Mesothelial cell of epicardium (in vitro differentiated cells): ENCODE data around the gene RCE1. TPM values are rescaled to one million over a fixed set of nuclear protein-coding genes. Genes with fewer than 3 reads are reported as not detected.

Experiments
- DNase-seq, 2 experiments: peaks; one replicate each; pipeline ENCODE4 v3.0.0; 2021; ENCODE audit warnings: low spot score in 2 of 2; ENCODE audit not compliant: unreplicated experiment in 2 of 2
- H3K27ac Mint-ChIP-seq: 2 replicates; pipeline ENCODE4 v1.8.0; 2021; ENCODE audit warnings: mixed read lengths
- H3K27me3 Mint-ChIP-seq: 2 replicates; pipeline ENCODE4 v1.8.0; 2021; ENCODE audit warnings: low read depth, mixed read lengths
- H3K36me3 Mint-ChIP-seq: 2 replicates; pipeline ENCODE4 v1.8.0; 2021; ENCODE audit warnings: mixed read lengths
- H3K4me1 Mint-ChIP-seq: 2 replicates; pipeline ENCODE4 v1.8.0; 2021; ENCODE audit warnings: mixed read lengths
- H3K4me3 Mint-ChIP-seq: 2 replicates; pipeline ENCODE4 v1.8.0; 2021; ENCODE audit warnings: mild to moderate bottlenecking, moderate library complexity, mixed read lengths
- H3K9me3 Mint-ChIP-seq: 2 replicates; pipeline ENCODE4 v1.8.0; 2021; ENCODE audit warnings: mixed read lengths
- CTCF ChIP-seq: fragments of 200-600 bp; sonication (generic); IDR thresholded peaks from one replicate; pipeline ENCODE4 v1.5.0; 2021; ENCODE audit warnings: antibody characterized with exemption; ENCODE audit not compliant: unreplicated experiment
- total RNA-seq: library from RNA; stranded (reverse); gene quantifications from 3 replicates; pipeline ENCODE4 v1.2.1, GENCODE V29; 2021

RCE1 gene
- total RNA-seq, 1 donor from 2014 or later: 27.2 TPM

GRCh38 chr11:66842501-66842895 is 743 bp upstream of the RCE1 start:
- Mint-ChIP-seq H3K9me3 (no peaks in the 10 kb centered on the region), H3K27ac (peak overlapping the region; percentile 93), H3K36me3 (peaks cover 3% of the 10 kb centered on the region), H3K4me1 (peaks cover 23% of the 10 kb centered on the region), H3K4me3 (peak overlapping the region; percentile 93), H3K27me3 (no peaks in the 10 kb centered on the region)
- TF ChIP-seq CTCF: no peak
- DNase-seq: no peak

DNA sequence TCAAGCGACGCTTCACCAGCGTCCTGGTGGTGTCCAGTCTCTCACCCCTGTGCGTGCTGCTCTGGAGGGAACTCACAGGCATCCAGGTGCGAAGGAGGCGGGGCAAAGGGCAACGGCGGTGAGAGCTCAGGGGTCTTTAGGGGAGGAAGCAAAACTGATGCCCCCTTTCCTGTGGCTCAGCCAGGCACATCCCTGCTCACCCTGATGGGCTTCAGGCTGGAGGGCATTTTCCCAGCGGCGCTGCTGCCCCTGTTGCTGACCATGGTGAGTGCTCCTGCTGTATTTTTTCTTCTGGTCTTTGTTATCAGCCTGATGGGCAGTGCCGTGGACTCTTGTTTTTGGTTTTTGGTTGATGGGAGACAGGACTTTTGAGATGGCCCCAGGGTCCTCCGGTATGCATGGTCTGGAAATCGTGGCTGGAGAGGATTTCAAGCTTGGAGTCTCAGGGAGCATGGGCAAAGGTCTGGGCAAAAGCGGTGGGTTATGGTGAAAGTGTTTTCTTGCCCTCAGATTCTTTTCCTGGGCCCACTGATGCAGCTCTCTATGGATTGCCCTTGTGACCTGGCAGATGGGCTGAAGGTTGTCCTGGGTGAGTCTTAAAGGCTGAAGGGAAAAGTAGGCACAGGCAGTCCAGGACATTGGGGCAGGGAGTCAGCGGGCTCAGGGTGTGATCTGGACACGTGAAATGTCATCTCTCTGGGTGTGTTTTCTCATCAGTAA is 695 bp downstream of the RCE1 start:
- no peaks in the 10 kb centered on the region for H3K27me3 Mint-ChIP-seq
- H3K4me3 Mint-ChIP-seq: peak overlapping the region; percentile 86
- no peak for TF ChIP-seq CTCF
- peaks cover 23% of the 10 kb centered on the region for H3K4me1 Mint-ChIP-seq
- peaks cover 3% of the 10 kb centered on the region for H3K36me3 Mint-ChIP-seq
- H3K27ac Mint-ChIP-seq: peak overlapping the region; percentile 94
- DNase-seq: no peak
- no peaks in the 10 kb centered on the region for H3K9me3 Mint-ChIP-seq

DNA sequence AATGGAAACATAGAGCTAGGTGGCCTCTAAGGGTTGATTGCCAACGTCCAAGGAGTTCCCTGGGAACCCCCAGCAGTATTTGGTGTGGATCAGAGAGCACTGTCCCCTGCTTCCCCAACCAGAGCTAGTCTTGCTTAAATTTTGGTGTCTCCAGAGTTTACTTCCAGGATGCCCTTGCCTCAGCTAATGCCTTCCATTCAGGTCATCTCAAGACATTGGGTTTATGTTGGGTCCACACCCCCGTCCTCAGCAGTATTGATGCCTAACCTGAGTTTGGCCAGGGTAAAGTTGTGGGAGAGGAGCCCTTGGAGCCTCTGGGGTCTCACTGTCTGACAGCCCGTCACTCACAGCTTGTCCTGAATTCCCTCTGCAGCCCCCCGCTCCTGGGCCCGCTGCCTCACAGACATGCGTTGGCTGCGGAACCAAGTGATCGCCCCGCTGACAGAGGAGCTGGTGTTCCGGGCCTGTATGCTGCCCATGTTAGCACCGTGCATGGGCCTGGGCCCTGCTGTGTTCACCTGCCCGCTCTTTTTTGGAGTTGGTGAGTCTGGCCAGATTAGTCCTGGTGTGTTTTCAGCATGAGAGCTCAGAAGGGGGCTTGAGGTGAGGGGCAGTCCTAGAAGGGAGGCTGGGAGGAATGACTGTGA is 1.4 kb downstream of the RCE1 start:
- no peaks in the 10 kb centered on the region for H3K27me3 Mint-ChIP-seq
- peak overlapping the region; percentile 94 for H3K27ac Mint-ChIP-seq
- no peak for TF ChIP-seq CTCF
- no peak for DNase-seq
- H3K36me3 Mint-ChIP-seq: peaks cover 3% of the 10 kb centered on the region
- H3K4me3 Mint-ChIP-seq: peak overlapping the region; percentile 86
- H3K4me1 Mint-ChIP-seq: peaks cover 23% of the 10 kb centered on the region
- no peaks in the 10 kb centered on the region for H3K9me3 Mint-ChIP-seq

DNA sequence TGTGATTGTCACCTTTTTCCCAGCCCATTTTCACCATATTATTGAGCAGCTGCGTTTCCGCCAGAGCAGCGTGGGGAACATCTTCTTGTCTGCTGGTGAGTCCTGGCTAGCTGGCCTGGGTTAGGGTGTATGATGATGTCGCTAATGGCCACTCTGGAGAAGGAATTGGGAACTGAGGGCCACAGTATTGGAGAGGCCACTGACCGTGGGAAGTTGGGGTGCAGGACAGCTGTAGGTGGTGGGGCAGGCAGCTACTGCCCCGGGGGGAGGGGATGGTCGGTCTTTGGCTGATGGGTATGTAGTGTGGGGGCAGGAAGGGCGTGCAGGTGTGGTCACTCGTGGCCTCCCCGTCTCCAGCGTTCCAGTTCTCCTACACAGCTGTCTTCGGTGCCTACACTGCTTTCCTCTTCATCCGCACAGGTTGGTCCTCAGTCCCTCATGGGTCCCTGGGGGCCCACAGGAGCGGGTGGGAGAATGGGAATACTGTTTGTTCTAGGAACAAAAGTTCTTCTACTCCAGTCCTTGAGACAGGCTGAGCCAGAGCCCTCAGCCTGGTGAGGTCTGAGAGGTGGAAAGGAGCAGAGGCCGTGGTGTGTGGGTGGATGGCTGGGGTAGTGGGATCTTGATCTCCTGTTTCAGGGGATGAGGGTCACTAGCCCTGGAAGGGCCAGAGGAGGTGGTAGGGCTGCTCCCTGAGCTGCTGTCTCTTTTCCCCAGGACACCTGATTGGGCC is 2.1 kb downstream of the RCE1 start:
- TF ChIP-seq CTCF: no peak
- peaks cover 3% of the 10 kb centered on the region for H3K36me3 Mint-ChIP-seq
- H3K4me1 Mint-ChIP-seq: peaks cover 23% of the 10 kb centered on the region
- H3K4me3 Mint-ChIP-seq: peak overlapping the region; percentile 86
- H3K9me3 Mint-ChIP-seq: no peaks in the 10 kb centered on the region
- H3K27me3 Mint-ChIP-seq: no peaks in the 10 kb centered on the region
- no peak for DNase-seq
- H3K27ac Mint-ChIP-seq: peak overlapping the region; percentile 94

GRCh38 chr11:66845876-66846212 is 2.6 kb downstream of the RCE1 start:
- Mint-ChIP-seq H3K4me1 (peaks cover 23% of the 10 kb centered on the region), H3K9me3 (no peaks in the 10 kb centered on the region), H3K27me3 (no peaks in the 10 kb centered on the region), H3K4me3 (peak overlapping the region; percentile 86), H3K27ac (no peak overlapping the region), H3K36me3 (peaks cover 3% of the 10 kb centered on the region)
- TF ChIP-seq CTCF: no peak
- DNase-seq: no peak
